GM21526 (cell line): Measurements from ENCODE around the gene CTU2.

Source experiments
- ATAC-seq: cut with Tn5 transposase; IDR thresholded peaks from one replicate; pipeline ENCODE4 v1.9.1; 2021; ENCODE audit warnings: moderate library complexity; ENCODE audit not compliant: unreplicated experiment, low FRiP score

Gene CTU2

DNA sequence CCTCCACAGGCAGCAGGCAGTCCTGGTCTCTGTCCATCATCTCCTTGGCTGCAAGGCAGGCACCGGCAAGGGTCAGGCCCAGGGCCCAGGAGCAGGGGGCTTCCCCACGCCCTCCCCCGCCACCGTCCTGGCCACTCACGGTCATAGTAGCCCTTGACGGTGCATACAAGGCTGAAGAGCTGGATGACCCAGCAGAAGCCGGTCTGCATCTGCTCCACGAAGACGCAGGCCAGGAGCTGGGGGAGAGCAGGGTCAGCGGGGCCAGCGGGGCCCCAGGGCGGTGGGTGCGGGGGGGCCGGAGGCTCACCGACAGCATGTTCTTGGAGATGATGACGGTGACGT is 20.1 kb downstream of the CTU2 start:
- no peak for ATAC-seq

- no peak for ATAC-seq
These were observed 20.7 kb downstream of the CTU2 start for GRCh38 chr16:88726981-88727380.

- ATAC-seq = no peak
These were observed 21.6 kb downstream of the CTU2 start for GRCh38 chr16:88727871-88728270.

GRCh38 chr16:88730632-88731607 is 24.6 kb downstream of the CTU2 start:
- no peak for ATAC-seq

- ATAC-seq = no peak
These were observed 25.4 kb downstream of the CTU2 start for GRCh38 chr16:88731699-88732098.

DNA sequence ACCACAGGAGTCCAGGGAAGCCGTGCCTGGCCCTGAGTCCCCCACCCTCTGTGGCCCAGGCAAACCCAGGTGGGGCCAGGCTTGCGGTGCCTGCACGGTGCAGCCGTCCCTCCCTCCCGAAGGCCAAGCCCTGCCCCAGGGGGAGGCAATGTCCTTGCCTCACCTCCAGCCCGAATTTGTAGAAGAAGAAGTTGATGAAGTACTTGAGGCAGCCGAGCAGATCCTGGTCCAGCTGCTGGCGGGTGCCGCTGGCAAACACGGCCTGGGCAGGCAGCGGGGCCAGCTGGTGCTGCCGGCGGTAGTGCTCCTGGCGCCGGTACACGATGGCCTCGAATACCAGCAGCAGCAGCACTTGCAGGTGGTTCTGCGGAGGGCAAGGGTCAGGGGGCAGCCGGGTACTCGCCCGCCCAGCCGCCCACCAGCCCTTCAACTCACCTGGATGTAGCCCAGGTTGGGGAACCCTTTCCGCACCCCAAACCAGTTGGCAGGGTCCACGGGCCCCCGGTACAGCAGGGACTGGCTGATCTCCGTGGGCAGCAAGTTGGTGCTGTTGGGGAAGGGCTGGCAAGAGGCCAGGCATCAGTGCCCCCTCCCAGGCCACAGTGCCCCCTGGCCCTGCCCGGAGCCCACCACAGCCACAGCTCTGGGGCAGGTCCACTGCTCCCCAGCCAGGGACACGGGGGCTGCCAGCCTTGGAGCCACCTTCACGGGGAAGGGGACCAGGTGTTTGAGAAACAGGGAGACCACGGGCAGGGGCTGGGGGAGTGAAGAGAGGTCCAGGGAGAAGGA is 26.1 kb downstream of the CTU2 start:
- no peak for ATAC-seq

GRCh38 chr16:88732961-88733294 is 26.6 kb downstream of the CTU2 start:
- no peak for ATAC-seq

- ATAC-seq = no peak
These were observed 27.5 kb downstream of the CTU2 start for GRCh38 chr16:88733630-88734360.

DNA sequence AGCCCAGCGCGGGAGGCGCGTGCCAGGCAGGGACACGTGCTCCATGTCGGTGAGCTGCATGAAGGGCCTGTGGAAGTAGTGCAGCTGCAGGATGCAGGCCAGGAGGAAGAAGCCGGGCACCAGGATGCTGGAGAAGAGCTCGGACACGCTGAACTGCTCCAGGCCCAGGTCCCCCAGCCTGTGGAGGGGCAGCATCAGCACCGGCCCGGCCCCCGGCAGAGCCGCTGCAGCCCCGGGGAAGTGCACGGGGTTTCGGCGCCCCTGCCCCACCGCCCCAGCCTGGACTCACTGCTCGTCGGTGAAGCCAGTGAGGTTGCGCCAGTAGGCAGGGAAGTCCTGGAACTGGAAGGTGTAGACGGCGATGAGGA is 28.0 kb downstream of the CTU2 start:
- no peak for ATAC-seq

DNA sequence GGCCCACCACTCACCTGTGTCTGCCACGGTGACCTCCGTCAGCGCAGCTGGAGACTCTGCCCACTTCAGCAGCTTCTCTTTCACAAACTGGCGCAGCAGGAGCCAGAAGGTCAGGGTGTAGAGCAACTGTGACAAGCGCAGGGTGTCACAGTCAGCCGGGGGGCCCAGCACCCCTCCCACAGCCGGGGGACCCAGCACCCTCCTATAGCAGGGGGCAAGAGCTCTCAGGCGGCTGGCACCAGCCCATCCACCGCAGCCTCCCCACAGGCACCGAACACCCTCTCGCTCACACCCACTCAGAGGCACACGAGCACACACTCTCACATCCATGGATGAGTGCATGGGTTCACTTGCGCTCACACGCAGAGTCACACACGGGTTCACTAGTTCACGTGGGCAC is 28.8 kb downstream of the CTU2 start:
- ATAC-seq = no peak

- ATAC-seq = no peak
These were observed 29.3 kb downstream of the CTU2 start for GRCh38 chr16:88735616-88736015.

DNA sequence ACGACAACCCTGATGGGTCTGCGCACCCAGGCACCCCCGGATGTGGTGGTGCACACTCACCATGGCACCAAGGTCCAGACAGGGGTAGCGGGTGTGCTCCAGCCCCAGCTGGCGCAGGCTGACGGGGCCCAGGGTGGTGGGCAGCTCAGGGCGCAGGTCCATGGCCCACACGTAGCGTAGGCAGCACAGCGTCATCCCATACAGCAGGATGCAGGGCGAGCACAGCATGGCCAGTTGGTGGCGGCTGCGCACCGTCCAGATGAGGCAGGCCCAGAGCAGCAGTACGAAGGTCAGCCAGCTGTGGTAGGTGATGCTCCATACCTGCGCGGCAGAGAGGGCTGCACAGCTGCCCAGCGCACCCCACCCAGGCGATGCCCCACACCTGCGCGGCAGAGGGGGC is 29.8 kb downstream of the CTU2 start:
- no peak for ATAC-seq

DNA sequence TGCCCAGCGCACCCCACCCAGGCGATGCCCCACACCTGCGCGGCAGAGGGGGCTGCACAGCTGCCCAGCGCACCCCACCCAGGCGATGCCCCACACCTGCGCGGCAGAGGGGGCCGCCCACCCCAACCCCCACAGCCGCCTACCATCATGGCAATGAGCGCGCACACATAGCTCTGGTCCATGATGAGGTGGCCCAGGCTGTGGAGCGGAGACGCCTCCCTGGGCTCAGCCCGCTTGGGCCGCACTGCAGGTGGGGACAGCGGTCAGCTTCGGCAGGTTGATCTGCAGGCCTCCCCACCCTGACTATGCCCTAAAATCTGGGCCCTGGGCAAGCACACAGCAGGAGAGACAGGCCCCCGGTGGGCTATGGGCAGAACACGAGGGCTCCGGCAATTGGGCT is 30.2 kb downstream of the CTU2 start:
- no peak for ATAC-seq

DNA sequence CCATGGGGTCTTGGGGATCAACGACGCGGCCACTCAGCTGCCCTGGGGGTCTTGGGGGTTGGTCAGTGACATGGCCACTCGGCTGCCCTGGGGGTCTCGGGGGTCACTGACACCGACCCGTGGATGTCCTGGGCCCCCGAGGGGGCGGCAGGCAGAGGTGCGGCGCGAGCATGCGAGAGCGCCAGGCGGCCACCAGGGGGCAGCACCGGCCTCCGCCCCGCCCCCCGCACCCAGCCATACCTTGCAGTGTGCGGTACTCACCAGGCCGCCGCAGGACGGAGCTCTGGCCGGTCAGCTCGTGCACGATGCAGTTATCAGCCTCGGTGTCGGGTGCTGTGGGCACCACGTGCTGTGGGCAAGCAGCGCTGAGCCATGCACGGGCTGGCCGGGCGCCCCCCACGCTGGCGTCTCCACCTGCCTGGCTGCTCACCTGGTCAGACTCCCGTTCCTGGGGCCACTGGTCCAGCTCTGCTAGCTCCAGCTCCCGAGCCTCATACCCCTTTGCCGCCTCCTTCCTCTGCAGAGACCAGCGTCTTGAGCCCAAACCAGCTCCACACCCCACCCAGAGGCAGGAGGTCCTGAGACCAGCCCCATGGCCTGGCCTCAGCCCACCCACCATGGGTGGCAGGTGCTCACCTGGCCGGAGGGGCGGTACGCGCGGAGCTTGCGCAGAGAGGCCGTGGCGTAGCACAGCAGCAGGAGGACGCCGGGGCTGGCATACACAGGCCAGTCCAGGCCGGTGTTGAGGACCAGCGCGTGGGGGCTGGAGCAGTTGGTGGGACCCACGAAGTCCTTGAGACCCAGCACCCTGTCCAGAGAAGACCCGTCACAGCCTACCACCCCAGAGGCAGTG is 31.2 kb downstream of the CTU2 start:
- no peak for ATAC-seq

GRCh38 chr16:88738151-88739084 is 32.1 kb downstream of the CTU2 start:
- no peak for ATAC-seq

DNA sequence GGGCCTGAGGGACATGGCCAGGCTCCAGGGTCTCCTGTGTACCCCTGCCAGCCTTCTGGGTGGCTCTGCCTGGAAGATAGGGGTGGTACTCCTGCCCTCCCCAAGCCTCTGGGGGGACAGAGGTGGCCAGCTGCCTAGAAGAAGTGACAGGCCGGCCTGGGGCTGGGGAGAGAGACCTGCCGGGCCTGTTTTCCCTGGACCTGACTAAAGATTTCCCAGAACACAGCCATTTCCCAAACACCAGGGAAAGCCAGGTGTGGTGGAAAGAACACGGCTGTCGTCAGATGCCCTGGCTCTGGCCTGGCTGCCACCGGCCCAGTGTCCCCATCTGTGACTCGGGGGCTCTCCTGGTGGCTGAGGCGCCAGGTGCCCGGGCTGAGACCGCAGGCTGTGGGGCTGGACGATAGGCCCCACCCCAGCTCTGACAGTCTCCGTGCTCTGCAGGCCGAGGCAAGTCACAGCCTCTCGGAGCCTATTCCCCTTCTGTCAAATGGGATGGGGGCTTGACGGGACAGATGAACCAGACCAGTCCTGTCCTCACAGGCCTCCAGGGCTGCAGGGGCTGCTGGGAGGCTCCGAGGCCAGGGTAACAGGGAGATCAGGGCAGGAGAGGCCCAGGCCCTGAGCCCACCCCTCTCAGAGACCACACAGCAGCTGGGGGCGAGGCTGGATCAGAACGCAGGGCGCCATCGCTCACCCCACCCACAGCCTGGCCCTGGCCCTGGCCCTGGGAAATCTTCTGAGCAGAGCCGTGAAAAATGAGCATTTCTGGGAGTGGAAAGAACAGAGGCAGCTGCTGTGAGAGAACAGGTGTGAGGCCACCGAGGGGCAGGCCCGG is 33.1 kb downstream of the CTU2 start:
- ATAC-seq = no peak

DNA sequence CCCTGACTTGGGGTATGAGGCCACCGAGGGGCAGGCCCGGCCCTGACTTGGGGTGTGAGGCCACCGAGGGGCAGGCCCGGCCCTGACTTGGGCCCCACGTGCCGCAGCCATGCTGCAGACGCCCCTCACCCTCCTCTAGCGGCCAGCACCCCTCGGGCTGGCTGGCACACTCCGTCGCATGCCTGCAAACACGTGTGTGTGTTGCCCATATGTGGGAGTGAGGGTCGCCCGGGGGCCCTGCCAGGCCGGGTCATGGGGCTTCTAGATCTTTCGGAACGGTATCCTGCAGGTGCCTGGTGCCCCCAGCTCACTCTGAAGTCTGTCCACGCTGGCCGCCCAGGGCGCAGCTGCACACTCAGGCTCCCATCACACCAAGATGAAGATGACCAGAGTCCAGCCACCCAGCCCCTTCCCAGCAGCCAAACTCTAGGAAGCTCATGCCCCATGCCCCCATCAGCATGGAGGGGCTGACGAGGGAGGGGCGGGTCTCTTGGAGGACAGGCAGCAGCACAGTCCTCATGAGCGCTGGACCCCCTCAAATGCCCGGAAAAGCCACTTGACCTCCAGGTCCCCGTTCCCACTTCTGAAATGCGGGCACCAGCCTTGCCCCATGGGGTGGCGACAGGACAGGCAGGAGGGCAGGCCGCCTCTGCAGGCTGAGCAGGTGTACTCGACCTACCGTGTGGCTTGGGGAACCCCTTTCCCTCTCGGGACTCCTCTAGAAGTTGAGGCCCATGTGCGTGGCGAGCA is 33.8 kb downstream of the CTU2 start:
- no peak for ATAC-seq

DNA sequence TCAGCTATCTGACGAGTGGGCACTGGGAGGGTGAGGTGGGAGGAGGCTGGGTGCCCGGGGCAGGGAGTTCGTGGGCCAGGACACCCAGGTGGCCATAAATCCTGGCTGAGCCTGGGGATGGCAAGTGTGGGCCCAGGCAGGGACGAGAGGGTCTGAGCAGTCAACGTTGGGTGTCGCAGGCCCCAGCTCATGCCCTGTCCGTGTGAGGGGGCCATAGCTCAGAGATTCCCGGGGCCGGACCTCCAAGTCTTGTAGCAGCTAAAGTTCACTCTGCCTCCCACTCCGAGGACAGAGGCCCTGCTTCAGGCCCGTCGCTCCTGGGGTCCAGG is 34.4 kb downstream of the CTU2 start:
- no peak for ATAC-seq
